Measurements from ENCODE around the gene TRIM66. TPM values are rescaled to one million over a fixed set of nuclear protein-coding genes. Genes with fewer than 3 reads are reported as not detected.

TRIM66 gene
- total and polyA plus RNA-seq, 2 donors: 3.2 to 7.8 TPM

GRCh38 chr11:8707541-8708191, 25.2 kb upstream of the TRIM66 start:
- H3K27ac ChIP-seq (ENCODE audit: low read depth): peak overlapping the region; percentile 53
- no peak for DNase-seq (ENCODE audit: extremely low spot score)
- 43% methylated on average over 10 of the region's 10 CpGs for WGBS
- no peaks in the 10 kb centered on the region for H3K36me3 ChIP-seq (ENCODE audit: insufficient read depth)
- H3K4me3 ChIP-seq (ENCODE audit: low read depth, low read length): no peak overlapping the region
- no peaks in the 10 kb centered on the region for H3K4me1 ChIP-seq (ENCODE audit: insufficient read depth)

GRCh38 chr11:8706673-8707432, 24.4 kb upstream of the TRIM66 start:
- peak overlapping the region; percentile 53 for H3K27ac ChIP-seq (ENCODE audit: low read depth)
- 92% methylated on average over 14 of the region's 14 CpGs for WGBS
- H3K36me3 ChIP-seq (ENCODE audit: insufficient read depth): no peaks in the 10 kb centered on the region
- H3K4me3 ChIP-seq (ENCODE audit: low read depth, low read length): no peak overlapping the region
- DNase-seq (ENCODE audit: extremely low spot score): no peak
- no peaks in the 10 kb centered on the region for H3K4me1 ChIP-seq (ENCODE audit: insufficient read depth)

- DNase-seq (ENCODE audit: extremely low spot score): no peak
- H3K4me1 ChIP-seq (ENCODE audit: insufficient read depth): no peaks in the 10 kb centered on the region
- no peak overlapping the region for H3K27ac ChIP-seq (ENCODE audit: low read depth)
- H3K4me3 ChIP-seq (ENCODE audit: low read depth, low read length): no peak overlapping the region
- no peaks in the 10 kb centered on the region for H3K36me3 ChIP-seq (ENCODE audit: insufficient read depth)
- WGBS: 91% methylated on average over 5 of the region's 5 CpGs
Measured at GRCh38 chr11:8705146-8705545, 22.7 kb upstream of the TRIM66 start.

GRCh38 chr11:8704136-8704535, 21.7 kb upstream of the TRIM66 start:
- Histone ChIP-seq H3K4me1 (ENCODE audit: insufficient read depth) (no peaks in the 10 kb centered on the region), H3K36me3 (ENCODE audit: insufficient read depth) (no peaks in the 10 kb centered on the region), H3K27ac (ENCODE audit: low read depth) (no peak overlapping the region), H3K4me3 (ENCODE audit: low read depth, low read length) (no peak overlapping the region)
- WGBS: 95% methylated on average over 2 of the region's 2 CpGs
- no peak for DNase-seq (ENCODE audit: extremely low spot score)

GRCh38 chr11:8702598-8702915, 20.1 kb upstream of the TRIM66 start:
- no peak for DNase-seq (ENCODE audit: extremely low spot score)
- WGBS: 92% methylated on average over 14 of the region's 14 CpGs
- Histone ChIP-seq H3K4me3 (ENCODE audit: low read depth, low read length) (no peak overlapping the region), H3K36me3 (ENCODE audit: insufficient read depth) (no peaks in the 10 kb centered on the region), H3K27ac (ENCODE audit: low read depth) (no peak overlapping the region), H3K4me1 (ENCODE audit: insufficient read depth) (no peaks in the 10 kb centered on the region)

GRCh38 chr11:8701891-8702597, 19.6 kb upstream of the TRIM66 start:
- peaks cover 3% of the 10 kb centered on the region for H3K36me3 ChIP-seq (ENCODE audit: insufficient read depth)
- no peak for DNase-seq (ENCODE audit: extremely low spot score)
- no peak overlapping the region for H3K27ac ChIP-seq (ENCODE audit: low read depth)
- WGBS: 85% methylated on average over 10 of the region's 10 CpGs
- no peaks in the 10 kb centered on the region for H3K4me1 ChIP-seq (ENCODE audit: insufficient read depth)
- no peak overlapping the region for H3K4me3 ChIP-seq (ENCODE audit: low read depth, low read length)

- 33% methylated on average over 3 of the region's 3 CpGs for WGBS
- no peak overlapping the region for H3K4me3 ChIP-seq (ENCODE audit: low read depth, low read length)
- no peak for DNase-seq (ENCODE audit: extremely low spot score)
- peaks cover 3% of the 10 kb centered on the region for H3K36me3 ChIP-seq (ENCODE audit: insufficient read depth)
- H3K27ac ChIP-seq (ENCODE audit: low read depth): no peak overlapping the region
- no peaks in the 10 kb centered on the region for H3K4me1 ChIP-seq (ENCODE audit: insufficient read depth)
Measured at GRCh38 chr11:8699903-8700302, 17.4 kb upstream of the TRIM66 start.

GRCh38 chr11:8698917-8699441, 16.5 kb upstream of the TRIM66 start:
- Histone ChIP-seq H3K36me3 (ENCODE audit: insufficient read depth) (peaks cover 3% of the 10 kb centered on the region), H3K4me3 (ENCODE audit: low read depth, low read length) (no peak overlapping the region), H3K27ac (ENCODE audit: low read depth) (no peak overlapping the region), H3K4me1 (ENCODE audit: insufficient read depth) (no peaks in the 10 kb centered on the region)
- DNase-seq (ENCODE audit: extremely low spot score): no peak
- 62% methylated on average over 11 of the region's 11 CpGs for whole genome bisulfite sequencing

- H3K4me3 ChIP-seq (ENCODE audit: low read depth, low read length): no peak overlapping the region
- H3K27ac ChIP-seq (ENCODE audit: low read depth): no peak overlapping the region
- DNase-seq (ENCODE audit: extremely low spot score): no peak
- no peaks in the 10 kb centered on the region for H3K4me1 ChIP-seq (ENCODE audit: insufficient read depth)
- peaks cover 3% of the 10 kb centered on the region for H3K36me3 ChIP-seq (ENCODE audit: insufficient read depth)
- 80% methylated on average over 5 of the region's 5 CpGs for WGBS
Measured at GRCh38 chr11:8698379-8698851, 15.9 kb upstream of the TRIM66 start.

- Histone ChIP-seq H3K4me1 (ENCODE audit: insufficient read depth) (no peaks in the 10 kb centered on the region), H3K27ac (ENCODE audit: low read depth) (no peak overlapping the region), H3K36me3 (ENCODE audit: insufficient read depth) (peaks cover 3% of the 10 kb centered on the region), H3K4me3 (ENCODE audit: low read depth, low read length) (no peak overlapping the region)
- no peak for DNase-seq (ENCODE audit: extremely low spot score)
- 91% methylated on average over 3 of the region's 3 CpGs for WGBS
Measured at GRCh38 chr11:8697054-8697453, 14.6 kb upstream of the TRIM66 start.

- no peak for DNase-seq (ENCODE audit: extremely low spot score)
- Histone ChIP-seq H3K36me3 (ENCODE audit: insufficient read depth) (peaks cover 3% of the 10 kb centered on the region), H3K4me1 (ENCODE audit: insufficient read depth) (no peaks in the 10 kb centered on the region), H3K4me3 (ENCODE audit: low read depth, low read length) (no peak overlapping the region), H3K27ac (ENCODE audit: low read depth) (no peak overlapping the region)
- WGBS: 71% methylated on average over 5 of the region's 5 CpGs
Measured at GRCh38 chr11:8694137-8694536, 11.7 kb upstream of the TRIM66 start.

- Histone ChIP-seq H3K4me1 (ENCODE audit: insufficient read depth) (no peaks in the 10 kb centered on the region), H3K27ac (ENCODE audit: low read depth) (no peak overlapping the region), H3K36me3 (ENCODE audit: insufficient read depth) (peaks cover 3% of the 10 kb centered on the region), H3K4me3 (ENCODE audit: low read depth, low read length) (no peak overlapping the region)
- WGBS: 89% methylated on average over 7 of the region's 7 CpGs
- DNase-seq (ENCODE audit: extremely low spot score): no peak
Measured at GRCh38 chr11:8693555-8693954, 11.1 kb upstream of the TRIM66 start.

- WGBS: 84% methylated on average over 6 of the region's 6 CpGs
Measured at GRCh38 chr11:8693010-8693551, 10.6 kb upstream of the TRIM66 start.

More at GRCh38 chr11:8693010-8693551, 10.6 kb upstream of the TRIM66 start:
- no peaks in the 10 kb centered on the region for H3K4me1 ChIP-seq (ENCODE audit: insufficient read depth)
- H3K4me3 ChIP-seq (ENCODE audit: low read depth, low read length): no peak overlapping the region
- peaks cover 3% of the 10 kb centered on the region for H3K36me3 ChIP-seq (ENCODE audit: insufficient read depth)
- H3K27ac ChIP-seq (ENCODE audit: low read depth): no peak overlapping the region
- no peak for DNase-seq (ENCODE audit: extremely low spot score)

Measured in urinary bladder (tissue), 4 donors.